HL-60/S4 treated with retinoic acid at 250 ng/mL for 4 days and 3 days (cell line): Measurements from ENCODE around the gene CPN1.
"Not testable (repeated sequence)": the region's sequence is repeated elsewhere in the genome, so short reads cannot be mapped to it uniquely, and the experiment has no call there.

ENCODE experiments used
- in situ Hi-C: fragments of 300-500 bp; cut with MboI; formaldehyde crosslinking; loops from 2 replicates; pipeline ENCODE4 v1.7.0; 2022; ENCODE audit warnings: low sequenced_read_pairs

Gene CPN1

GRCh38 chr10:100025576-100025975, 56.1 kb downstream of the CPN1 start:
- in situ Hi-C loops, result no loop called here

GRCh38 chr10:100024748-100025147, 56.9 kb downstream of the CPN1 start:
- in situ Hi-C loops, result no loop called here

- in situ Hi-C loops, result no loop called here
Observed at GRCh38 chr10:100022403-100022802, 59.3 kb downstream of the CPN1 start.

- in situ Hi-C loops, result no loop called here
Observed at GRCh38 chr10:100021322-100021721, 60.3 kb downstream of the CPN1 start.

GRCh38 chr10:100020886-100021253, 60.8 kb downstream of the CPN1 start:
- in situ Hi-C loops, result no loop called here

- in situ Hi-C loops, result no loop called here
Observed at GRCh38 chr10:100020142-100020885, 61.4 kb downstream of the CPN1 start.

- in situ Hi-C loops, result no loop called here
Observed at GRCh38 chr10:100019787-100020141, 61.9 kb downstream of the CPN1 start.

- in situ Hi-C loops, result no loop called here
Observed at GRCh38 chr10:100014071-100014762, 67.5 kb downstream of the CPN1 start.

- in situ Hi-C loops, result no loop called here
Observed at GRCh38 chr10:100013621-100014020, 68.0 kb downstream of the CPN1 start.

GRCh38 chr10:100011906-100012305, 69.8 kb downstream of the CPN1 start:
- in situ Hi-C loops, result not testable (repeated sequence)

- in situ Hi-C loops, result no loop called here
Observed at GRCh38 chr10:100009793-100010676, 71.6 kb downstream of the CPN1 start, which contains the start of gene DNMBP. Gene DNMBP, minus strand, starts transcription at chr10:100009947. Its CDS starts 37,823 bp downstream, at chr10:99972124.

GRCh38 chr10:100009283-100009792, 72.3 kb downstream of the CPN1 start:
- in situ Hi-C loops, result no loop called here

GRCh38 chr10:100008708-100009282, 72.9 kb downstream of the CPN1 start:
- in situ Hi-C loops, result no loop called here

GRCh38 chr10:100008142-100008522, 73.5 kb downstream of the CPN1 start:
- in situ Hi-C loops, result no loop called here

- in situ Hi-C loops, result no loop called here
Observed at GRCh38 chr10:100007231-100008141, 74.2 kb downstream of the CPN1 start.

- in situ Hi-C loops, result no loop called here
Observed at GRCh38 chr10:100006243-100006886, 75.3 kb downstream of the CPN1 start.

- in situ Hi-C loops, result no loop called here
Observed at GRCh38 chr10:100004805-100005510, 76.7 kb downstream of the CPN1 start.

- in situ Hi-C loops, result no loop called here
Observed at GRCh38 chr10:100000109-100000644, 81.5 kb downstream of the CPN1 start.
